ENCODE measurements around the gene PLCB1. TPM values are rescaled to one million over a fixed set of nuclear protein-coding genes. Genes with fewer than 3 reads are reported as not detected.

Gene PLCB1
- total and polyA plus RNA-seq, 4 donors, result 1.6 to 43.8 (median 6.1) TPM

DNA sequence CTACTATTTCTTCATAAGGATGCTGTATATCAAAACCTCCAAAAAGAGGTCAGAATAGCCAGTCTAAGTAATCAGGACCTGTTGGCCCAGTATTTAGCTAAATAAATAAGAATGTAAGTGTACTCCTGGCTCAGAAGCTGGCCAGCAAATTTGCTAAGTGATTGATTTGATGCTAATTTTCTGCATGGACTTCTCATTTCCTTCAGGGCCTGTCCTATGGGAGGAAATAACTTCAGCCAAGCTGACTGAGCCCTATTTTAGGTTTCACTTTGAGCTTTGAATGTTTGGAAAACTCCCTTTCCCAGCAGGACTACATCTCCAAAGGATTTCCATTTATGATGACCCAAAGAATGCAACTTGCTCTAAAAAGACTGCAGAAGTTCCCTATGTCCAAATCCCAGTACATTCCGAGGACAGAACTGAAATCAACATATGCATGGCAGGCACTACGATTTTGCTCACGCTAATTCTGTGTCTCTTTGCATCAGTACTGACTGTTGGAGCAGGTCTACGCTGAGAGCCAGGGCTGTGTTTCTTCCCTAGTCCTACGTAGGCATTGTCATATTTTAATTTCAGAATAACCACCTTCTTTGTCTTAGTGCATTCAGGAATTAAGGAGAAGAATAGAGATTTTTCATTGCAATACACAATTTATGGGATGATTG is 495.4 kb downstream of the PLCB1 start:
- H3K27ac ChIP-seq (ENCODE audit: low read depth in 1 of 2, low read length in 1 of 2), result peak overlapping the region; percentile 32 to 65
- TF ChIP-seq, protein P1, sequence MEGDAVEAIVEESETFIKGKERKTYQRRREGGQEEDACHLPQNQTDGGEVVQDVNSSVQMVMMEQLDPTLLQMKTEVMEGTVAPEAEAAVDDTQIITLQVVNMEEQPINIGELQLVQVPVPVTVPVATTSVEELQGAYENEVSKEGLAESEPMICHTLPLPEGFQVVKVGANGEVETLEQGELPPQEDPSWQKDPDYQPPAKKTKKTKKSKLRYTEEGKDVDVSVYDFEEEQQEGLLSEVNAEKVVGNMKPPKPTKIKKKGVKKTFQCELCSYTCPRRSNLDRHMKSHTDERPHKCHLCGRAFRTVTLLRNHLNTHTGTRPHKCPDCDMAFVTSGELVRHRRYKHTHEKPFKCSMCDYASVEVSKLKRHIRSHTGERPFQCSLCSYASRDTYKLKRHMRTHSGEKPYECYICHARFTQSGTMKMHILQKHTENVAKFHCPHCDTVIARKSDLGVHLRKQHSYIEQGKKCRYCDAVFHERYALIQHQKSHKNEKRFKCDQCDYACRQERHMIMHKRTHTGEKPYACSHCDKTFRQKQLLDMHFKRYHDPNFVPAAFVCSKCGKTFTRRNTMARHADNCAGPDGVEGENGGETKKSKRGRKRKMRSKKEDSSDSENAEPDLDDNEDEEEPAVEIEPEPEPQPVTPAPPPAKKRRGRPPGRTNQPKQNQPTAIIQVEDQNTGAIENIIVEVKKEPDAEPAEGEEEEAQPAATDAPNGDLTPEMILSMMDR (IDR thresholded peaks at IDR 0.05; ENCODE audit: control extremely low read depth, extremely low read depth), result no peak
- H3K9ac ChIP-seq (ENCODE audit: insufficient read depth in 1 of 2, low read length in 2 of 2), result no peak overlapping the region
- 71 to 84% methylated on average over 5 of the region's 5 CpGs for WGBS, 2 donors
- H3K27me3 ChIP-seq (ENCODE audit: control insufficient read depth in 3 of 3, insufficient read depth in 3 of 3, low read length in 2 of 3), result no peaks in the 10 kb centered on the region
- DNase-seq (peak in 1 of 3 donors; percentile 23), ATAC-seq (ENCODE audit: insufficient read depth, low FRiP score) (no peak)
- no peak overlapping the region for H3K4me3 ChIP-seq
- H3K9me3 ChIP-seq (ENCODE audit: control insufficient read depth in 4 of 4, insufficient read depth in 3 of 4, low read length in 3 of 4), result no peaks in the 10 kb centered on the region
- H3K4me1 ChIP-seq (ENCODE audit: control insufficient read depth in 5 of 5, insufficient read depth in 5 of 5, low read length in 5 of 5), result peaks cover 0 to 4% (median 0%) of the 10 kb centered on the region in 5 donors
- H3K36me3 ChIP-seq (ENCODE audit: control insufficient read depth in 4 of 4, insufficient read depth in 4 of 4, low read length in 4 of 4), result no peaks in the 10 kb centered on the region

DNA sequence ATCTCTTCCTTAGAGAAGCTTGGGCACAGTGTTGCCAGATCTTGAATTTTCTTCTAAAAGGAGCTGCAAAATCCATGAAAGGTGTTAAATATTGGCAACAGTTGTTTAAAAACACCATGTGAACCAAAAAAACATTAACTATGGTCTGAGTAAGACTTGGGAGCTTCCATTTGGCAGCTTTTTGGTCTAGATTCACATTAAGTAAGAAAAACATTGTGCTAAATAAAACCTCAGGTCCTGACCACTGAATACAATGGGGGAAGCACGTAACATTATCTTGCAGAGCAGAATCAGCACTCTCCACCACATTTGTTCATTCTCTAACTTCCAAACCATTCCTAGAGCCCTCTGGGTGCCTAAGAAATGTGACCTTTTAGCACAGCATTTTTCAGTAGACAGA is 499.2 kb downstream of the PLCB1 start:
- H3K9me3 ChIP-seq (ENCODE audit: control insufficient read depth in 4 of 4, insufficient read depth in 3 of 4, low read length in 3 of 4), result no peaks in the 10 kb centered on the region
- WGBS, 2 donors, result 93 to 97% methylated on average over 1 of the region's 1 CpG
- H3K4me1 ChIP-seq (ENCODE audit: control insufficient read depth in 5 of 5, insufficient read depth in 5 of 5, low read length in 5 of 5), result peaks cover 0 to 4% (median 0%) of the 10 kb centered on the region in 5 donors
- H3K27me3 ChIP-seq (ENCODE audit: control insufficient read depth in 3 of 3, insufficient read depth in 3 of 3, low read length in 2 of 3), result no peaks in the 10 kb centered on the region
- H3K9ac ChIP-seq (ENCODE audit: insufficient read depth in 1 of 2, low read length in 2 of 2), result no peak overlapping the region
- H3K4me3 ChIP-seq, result no peak overlapping the region
- no peaks in the 10 kb centered on the region for H3K36me3 ChIP-seq (ENCODE audit: control insufficient read depth in 4 of 4, insufficient read depth in 4 of 4, low read length in 4 of 4)
- TF ChIP-seq, protein P1 (IDR thresholded peaks at IDR 0.05; ENCODE audit: control extremely low read depth, extremely low read depth), result no peak
- no peak for DNase-seq
- ATAC-seq (ENCODE audit: insufficient read depth, low FRiP score), result no peak
- no peak overlapping the region for H3K27ac ChIP-seq (ENCODE audit: low read depth in 1 of 2, low read length in 1 of 2)

DNA sequence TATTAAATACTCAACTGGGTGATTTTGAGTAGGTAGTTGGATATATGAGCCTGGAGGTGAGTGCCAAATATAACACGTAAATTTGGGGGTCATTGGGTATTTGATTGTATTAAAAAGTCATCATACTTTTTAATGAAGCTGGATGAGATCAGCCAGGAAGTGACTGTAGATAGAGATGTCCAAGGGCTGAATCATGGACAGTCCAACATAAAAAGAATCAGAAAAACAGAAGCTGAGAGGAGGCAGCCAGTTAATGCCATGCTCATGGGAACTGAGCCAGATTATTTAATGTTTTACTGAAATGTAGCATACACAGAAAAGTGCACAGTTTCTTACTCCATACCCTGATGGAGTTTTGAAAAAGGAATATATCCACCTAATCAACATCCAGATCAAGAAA is 501.3 kb downstream of the PLCB1 start:
- WGBS, 2 donors, result 74 to 89% methylated on average over 1 of the region's 1 CpG

More for the DNA sequence above, 501.3 kb downstream of the PLCB1 start:
- Histone ChIP-seq H3K27me3 (ENCODE audit: control insufficient read depth in 3 of 3, insufficient read depth in 3 of 3, low read length in 2 of 3) (no peaks in the 10 kb centered on the region), H3K4me1 (ENCODE audit: control insufficient read depth in 5 of 5, insufficient read depth in 5 of 5, low read length in 5 of 5) (no peaks in the 10 kb centered on the region), H3K4me3 (no peak overlapping the region), H3K27ac (ENCODE audit: low read depth in 1 of 2, low read length in 1 of 2) (no peak overlapping the region), H3K36me3 (ENCODE audit: control insufficient read depth in 4 of 4, insufficient read depth in 4 of 4, low read length in 4 of 4) (no peaks in the 10 kb centered on the region), H3K9ac (ENCODE audit: insufficient read depth in 1 of 2, low read length in 2 of 2) (no peak overlapping the region), H3K9me3 (ENCODE audit: control insufficient read depth in 4 of 4, insufficient read depth in 3 of 4, low read length in 3 of 4) (no peaks in the 10 kb centered on the region)
- DNase-seq, result no peak
- ATAC-seq (ENCODE audit: insufficient read depth, low FRiP score), result no peak
- TF ChIP-seq, protein P1 (IDR thresholded peaks at IDR 0.05; ENCODE audit: control extremely low read depth, extremely low read depth), result no peak
